ENCODE results near the gene LSAMP.

LSAMP gene

DNA sequence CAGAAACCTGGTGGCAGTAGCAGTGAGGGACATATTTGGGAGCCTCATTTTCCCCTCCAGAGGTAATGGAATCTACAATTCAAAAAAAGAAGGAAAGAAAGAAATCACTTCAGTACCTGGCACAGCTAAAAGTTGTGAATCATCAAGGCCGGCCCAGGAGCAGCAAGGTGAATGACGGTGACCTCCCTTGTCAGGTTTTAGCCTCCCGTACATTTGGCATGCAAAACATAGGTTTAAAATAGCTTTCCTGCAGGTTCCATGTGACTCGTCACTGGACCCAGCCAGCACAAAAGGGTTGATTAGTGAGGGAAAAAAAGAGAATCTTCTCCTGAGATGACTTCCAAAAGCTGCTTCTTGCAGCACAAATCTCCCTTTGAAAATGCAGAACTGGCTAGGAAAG, 394.2 kb downstream of the LSAMP start:
- no peak for DNase-seq (ENCODE audit: low read depth)

DNA sequence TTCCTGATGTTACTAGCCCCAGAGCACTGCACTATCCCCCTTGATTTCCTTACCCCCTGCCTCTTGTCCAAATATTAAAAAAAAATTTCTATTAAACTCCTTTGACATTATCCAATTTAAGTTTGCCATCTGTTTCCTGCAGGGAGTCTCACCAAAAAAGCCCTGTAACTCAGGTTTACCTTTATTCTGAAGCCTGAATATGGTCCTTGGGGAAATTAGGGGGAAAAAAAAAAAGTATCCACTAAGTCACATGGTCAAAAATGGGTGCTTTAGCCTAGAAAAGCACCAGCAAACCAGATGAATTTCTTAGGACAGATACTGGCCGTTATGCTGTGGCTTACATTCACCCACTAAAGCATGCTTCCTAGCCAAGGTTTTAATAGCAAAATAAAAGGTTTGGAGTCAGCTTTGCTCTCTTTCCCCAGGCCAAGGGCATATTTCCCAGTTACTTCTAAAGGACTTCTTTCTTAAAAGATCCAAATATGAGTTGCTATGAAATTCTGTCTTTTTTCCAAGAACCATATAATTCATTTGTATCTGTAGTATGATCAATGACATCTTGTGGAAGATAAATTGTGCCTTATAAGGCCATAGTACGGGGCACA, 394.9 kb downstream of the LSAMP start:
- DNase-seq (ENCODE audit: low read depth), result no peak

DNA sequence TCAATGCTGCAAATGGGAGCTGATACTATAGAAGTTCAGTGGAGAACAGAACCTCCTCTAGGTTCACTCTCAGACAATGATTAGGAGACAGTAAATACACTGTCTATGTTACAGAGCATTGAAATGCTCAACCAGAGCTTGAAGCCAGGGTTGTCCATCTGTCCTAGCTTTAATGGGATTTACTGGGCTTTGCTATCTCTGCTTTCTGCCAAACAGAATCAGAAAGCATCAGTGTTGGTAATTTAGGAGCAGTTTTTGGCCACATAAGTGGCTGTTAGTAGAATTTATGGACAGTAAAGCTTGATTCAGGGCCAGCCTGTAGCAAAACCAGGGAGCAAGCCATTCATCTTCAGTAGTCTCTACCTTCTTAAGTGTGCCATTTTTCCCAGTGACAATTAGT, 396.3 kb downstream of the LSAMP start:
- DNase-seq (ENCODE audit: low read depth), result no peak

DNA sequence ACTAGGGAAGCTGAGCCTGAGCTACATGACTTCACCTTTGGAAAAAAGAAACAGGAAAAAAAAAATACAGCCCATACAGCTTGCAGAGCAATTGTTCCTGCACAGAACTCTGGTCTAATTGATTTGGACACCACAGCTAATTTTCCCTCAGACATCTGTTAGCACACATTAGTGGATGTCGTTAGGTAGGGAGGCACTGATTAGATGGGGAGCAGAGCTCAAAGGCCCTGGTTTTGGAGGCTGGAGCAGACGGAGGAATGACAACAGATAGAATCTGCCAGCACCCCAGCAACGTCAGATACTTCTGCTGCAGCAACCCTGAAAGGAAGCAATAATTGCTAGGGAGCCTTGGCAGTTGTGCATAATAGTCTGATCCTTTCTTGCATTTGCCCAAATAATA, 398.9 kb downstream of the LSAMP start:
- DNase-seq (ENCODE audit: low read depth), result no peak

DNA sequence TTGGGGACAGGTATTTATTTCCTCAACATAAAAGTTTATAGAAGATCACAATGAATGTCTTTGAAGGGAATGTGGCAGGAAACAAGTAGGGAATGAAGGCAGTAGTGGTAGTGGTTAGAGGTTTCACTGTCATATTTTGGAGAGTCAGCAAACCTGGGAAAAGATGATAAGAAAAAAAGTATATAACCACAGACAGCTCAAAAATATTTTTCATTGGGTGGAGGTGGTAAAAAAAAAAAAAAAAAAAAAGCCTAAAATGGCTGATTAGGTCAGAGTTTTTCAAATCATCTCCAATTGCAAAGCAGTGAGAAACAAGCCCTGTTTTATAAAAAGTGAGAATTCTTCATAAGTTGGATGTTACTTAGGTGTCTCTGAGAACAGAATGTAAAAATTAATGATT, 400.0 kb downstream of the LSAMP start:
- DNase-seq (ENCODE audit: low read depth), result no peak

DNA sequence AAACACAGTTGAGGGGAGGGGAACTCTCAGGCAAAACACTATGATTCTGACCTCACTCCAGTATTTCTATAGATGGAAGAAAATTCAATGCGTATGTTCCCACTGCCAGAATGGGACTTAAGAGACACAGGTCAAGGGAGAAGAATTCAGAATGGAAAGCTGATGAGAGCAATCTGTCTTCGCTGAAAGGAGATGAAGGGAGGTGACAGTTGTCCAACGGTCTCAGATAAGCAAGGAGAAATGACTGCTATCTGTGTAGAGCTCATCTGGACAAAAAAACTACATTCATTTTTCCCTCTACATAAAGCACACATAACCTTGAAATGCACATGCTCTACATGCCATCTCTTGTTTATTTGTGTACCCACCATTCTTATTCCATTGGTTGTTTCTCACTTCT, 405.1 kb downstream of the LSAMP start:
- no peak for DNase-seq (ENCODE audit: low read depth)

DNA sequence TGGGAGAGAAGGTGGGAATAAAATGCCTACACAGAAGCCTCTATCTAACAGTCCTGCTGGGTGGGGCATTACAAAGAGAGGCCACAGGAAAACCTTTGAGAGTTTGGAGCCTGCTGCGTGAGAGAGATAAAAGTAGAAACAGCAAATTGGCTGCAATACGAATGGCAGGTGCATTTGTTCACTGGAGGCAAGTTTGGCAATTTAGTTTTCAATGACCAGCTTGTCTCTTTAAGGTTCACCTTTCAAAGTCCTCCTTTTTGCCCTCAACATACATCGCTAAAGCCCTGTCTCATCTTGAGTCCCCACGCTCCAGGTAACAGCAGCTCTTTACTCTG, 405.7 kb downstream of the LSAMP start:
- DNase-seq (ENCODE audit: low read depth), result no peak

DNA sequence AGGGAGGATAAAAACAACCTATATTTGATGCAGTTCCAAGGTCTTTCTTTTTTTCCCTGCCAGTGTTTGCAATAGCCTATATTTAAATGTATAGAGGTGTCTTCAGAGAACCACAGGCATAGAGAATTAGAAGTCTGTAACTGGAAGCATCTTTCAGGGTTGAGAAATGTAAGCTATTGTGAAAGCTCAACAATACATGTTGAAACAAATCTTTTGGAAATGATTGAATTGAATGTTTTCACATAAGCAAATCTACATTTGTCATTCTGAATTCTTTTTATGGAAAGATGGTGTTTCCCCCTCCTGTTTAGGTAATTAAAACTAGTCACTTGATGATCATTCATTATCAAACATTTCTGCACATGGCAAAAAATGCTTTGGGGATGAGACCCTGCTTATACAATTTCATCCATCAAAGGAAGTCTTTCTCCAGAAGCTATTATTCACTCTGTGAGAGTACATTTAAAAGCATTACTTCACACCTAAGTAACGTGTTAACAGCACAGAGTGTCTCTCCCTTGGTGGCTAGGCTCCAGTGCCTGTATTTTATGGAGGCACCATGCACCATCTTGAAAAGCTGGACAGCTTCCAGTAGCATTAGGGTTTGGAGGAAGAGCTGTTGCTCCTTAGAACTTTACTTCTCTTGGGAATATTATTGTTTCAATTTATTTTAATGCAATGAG, 406.2 kb downstream of the LSAMP start:
- DNase-seq (ENCODE audit: low read depth), result no peak

DNA sequence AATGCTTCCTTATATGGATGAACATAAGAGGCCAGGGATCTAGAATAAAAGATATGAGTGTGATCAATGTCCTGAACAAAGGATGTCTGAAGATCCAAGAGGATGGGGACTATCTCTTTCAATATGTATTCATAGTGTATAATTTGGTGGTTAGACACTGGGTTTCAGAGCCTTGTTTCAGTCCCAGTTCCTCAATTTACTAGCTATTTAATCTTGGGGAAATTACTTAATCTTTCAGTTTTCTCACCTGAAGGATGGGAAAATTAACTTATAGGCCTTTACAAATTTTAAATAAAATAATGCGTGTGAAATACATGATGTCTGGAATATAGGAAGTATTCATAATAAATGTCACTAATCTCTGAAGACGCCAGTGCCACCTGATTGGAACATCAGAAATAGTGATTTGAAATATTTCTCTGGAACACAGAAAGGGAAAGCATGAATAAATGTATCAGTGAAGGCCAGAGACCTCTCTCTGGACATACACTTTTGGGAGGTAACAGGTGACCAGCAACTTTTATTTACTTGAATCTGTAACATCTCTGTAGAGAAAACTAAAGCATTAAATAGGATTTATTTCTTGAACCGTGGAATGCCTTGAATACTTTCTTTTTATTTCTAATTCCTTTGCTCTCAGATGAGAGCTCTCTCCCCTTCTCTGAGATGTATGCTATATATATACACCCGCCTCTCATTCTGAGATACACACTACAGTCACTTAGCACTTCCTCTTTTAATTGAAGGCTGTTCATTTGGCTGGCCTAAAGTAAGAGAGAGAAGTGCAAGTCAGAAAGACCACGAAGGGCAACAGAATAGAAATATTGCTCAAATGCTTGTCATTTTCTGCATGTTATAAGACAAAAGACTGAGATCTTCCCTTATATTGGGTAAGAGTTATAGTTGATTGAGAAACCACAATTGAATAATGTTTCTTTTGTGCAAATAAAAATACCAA, 407.1 kb downstream of the LSAMP start:
- no peak for DNase-seq (ENCODE audit: low read depth)

DNA sequence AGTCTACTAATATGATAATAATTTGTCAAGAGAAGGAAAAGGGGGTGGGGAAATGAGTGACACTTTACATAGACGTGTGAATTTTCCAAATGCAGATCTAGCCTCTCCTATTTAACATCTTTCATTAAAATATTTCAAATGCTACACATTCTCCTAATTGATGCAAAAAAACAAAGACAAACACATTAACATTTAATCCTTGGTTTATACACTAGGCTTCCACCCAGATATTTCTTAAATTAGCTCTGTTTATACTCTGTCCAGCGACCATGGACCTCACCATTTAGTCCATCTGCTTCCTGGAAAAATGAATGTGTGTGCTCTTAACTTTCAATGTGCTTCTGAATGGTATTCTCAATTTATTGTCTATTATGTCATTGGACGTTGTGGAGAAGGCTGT, 409.9 kb downstream of the LSAMP start:
- DNase-seq (ENCODE audit: low read depth), result no peak

DNA sequence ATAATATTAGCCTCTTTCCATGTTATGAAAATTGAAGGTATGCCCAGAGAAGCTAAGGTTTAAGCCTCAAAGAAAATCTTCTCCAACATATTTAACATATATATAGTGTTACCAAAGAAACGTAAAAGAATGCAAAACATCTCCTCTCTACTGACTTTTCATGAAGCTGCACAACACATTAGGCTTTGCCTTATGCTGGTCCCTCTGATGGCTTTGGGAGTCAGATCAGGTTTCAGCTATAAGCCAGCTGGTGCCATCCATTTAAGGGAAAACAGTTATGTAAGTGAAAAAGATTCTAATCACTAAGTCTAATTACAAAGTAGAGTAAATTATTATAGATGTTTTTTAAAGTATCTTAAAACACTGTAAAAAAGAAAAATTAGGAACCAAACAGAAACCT, 410.5 kb downstream of the LSAMP start:
- DNase-seq (ENCODE audit: low read depth), result no peak

DNA sequence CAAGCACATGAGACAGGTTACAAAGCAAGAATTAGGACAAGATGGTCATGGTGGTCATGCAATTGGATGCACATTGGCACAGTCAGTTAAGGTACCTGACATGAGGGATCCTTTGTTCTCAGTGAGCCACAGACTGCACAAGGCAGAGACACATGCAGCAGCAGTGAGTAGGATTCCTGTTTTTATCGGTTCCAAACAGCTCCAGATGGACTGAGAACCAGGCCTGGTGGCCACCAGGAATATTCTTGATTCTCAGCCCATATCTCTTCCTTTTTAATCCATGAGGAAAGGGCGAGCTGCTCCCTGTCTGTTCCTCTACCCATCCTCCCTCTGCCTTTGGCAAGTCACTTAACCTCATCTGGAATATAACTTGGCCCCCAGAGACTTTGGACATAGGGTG, 411.2 kb downstream of the LSAMP start:
- no peak for DNase-seq (ENCODE audit: low read depth)

DNA sequence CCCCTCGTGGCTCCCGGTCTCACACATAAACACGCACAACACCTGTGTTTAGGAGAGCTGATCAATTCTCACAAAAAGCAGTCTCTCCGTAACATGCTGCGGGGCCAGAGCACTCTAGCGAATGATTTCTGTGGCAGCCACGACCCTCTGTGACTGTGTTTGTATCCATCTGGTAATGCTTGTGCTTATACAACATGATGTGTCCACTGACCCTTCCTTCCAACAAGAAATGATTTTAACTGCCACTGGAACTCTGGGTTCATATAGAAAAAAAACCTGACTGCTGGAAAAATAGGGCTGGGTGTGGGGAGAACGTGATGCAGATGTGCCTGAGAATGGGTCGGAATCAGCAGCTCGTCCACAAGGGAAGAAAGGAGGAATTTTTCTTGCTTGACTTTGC, 411.8 kb downstream of the LSAMP start:
- DNase-seq (ENCODE audit: low read depth), result no peak

DNA sequence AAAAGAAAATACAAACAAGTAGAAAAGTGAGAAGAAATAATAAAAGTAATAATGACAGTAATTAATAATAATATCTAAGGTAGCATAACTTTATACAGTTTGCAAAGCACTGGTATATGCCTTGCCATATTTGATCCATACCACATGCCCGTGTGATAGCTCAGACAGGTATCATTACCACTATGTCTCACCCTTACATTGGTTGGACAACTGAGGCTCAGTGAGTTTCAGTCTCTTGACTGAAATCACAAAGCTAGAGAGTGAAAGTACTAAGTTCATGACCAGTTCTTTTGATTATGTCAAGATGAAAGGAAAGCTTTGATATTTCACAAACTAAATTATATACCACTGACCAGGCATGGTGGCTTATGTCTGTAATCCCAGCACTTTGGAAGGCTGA, 413.1 kb downstream of the LSAMP start:
- DNase-seq (ENCODE audit: low read depth), result no peak

DNA sequence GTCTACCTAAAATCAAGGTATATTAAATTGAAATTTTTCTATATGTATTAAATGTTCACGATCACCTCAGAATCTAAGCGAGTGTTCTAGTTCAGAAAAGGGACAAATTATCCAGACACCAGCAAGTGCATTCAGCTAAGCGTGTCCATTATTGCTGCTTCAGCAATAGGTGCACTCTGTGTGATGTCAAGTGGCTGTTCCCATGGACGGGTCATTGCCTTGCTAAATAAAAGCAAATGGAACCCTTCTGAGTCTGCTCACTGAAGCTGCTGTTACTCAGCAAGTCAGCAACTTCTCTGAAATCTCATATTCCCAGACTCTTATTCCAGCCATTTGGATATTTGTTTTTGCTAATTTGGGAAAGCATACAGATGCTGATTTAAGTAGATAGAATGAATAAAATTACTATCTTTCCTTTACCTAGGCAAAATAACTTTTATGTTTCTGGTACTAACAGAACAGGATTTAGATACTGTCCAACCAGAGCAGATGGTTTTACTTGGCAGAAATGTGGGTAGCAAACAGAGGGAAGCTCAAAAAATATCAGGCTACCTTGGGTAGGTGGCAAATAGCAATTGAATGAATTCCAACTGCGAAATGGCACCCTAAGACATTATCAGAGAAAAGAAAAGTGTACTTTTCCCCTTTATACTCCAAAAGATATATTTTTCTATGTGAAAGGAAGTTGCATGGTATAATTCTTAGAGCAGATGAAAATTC, 415.0 kb downstream of the LSAMP start:
- no peak for DNase-seq (ENCODE audit: low read depth)

DNA sequence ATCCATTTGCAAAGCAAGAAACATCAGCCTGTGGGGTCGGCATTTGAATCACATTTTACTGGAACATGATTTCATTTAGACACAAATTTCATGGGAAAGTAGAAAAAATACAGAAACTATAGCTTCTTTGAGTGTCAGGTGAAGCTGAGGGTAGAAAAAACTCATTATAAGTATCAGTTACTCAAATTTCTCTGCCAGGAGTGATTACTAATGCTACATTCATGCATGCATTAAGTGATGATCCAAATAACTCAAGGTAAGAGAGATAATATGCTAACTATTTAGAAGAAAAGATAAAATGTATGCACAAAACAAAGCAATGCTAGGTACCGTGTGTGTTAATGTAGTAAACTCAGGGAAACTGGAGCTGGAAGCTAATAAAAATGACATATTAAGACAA, 416.0 kb downstream of the LSAMP start:
- no peak for DNase-seq (ENCODE audit: low read depth)

DNA sequence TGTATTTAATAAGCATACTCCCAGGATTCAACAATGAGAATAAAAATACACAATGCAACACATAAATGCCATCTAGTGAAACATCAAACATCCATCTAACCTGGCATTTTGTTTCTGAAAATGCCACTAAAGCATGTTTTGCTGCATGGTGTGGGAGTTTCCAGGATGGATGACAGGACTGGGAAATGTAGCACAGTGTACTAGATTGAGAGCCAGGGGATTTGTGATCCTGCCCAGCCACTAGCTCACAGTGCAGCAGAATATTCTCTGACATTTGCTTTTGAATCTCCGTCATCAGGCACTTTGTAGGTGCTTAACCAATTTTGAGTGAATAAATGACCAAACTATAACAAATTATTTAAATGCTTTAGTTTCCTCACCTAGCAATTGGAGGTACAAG, 417.1 kb downstream of the LSAMP start:
- DNase-seq (ENCODE audit: low read depth), result no peak

DNA sequence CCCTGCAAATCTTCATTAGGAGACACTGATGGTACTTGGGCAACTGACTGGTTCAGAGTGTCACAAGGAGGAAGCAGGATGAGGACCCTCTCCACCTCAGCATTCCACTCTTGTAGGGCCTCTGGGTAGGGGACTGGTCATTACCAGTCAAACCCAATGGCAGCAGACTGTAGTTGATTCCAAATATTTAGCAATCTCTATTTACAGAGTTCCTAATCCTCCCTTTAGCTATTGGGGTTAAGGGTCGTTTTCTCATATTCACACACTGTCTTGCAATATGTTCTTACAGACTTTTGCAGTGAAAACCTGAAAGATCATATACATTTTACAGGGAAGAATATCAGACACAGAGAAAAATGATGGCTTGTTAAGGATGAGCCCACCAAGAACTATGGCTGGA, 424.3 kb downstream of the LSAMP start:
- no peak for DNase-seq (ENCODE audit: low read depth)

DNA sequence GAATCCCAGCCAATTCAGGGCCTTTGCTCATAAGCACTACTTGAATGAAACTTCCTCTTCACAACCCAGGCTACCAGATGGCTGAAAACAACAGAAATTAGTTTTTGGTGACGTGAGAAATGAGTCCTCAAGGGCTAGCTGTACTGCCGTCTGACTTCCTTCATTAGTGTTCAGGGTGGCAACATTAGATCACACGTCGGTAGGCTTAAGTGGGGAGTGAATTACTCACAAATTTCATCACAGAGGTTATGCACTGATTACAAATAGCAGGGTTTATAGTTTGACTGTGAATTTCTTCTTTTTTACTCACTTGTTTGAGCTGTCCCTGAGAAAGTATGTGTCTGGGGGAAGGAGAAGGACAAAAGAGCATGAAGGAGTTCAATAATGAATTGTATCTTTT, 424.8 kb downstream of the LSAMP start:
- DNase-seq (ENCODE audit: low read depth), result peak; percentile 41

DNA sequence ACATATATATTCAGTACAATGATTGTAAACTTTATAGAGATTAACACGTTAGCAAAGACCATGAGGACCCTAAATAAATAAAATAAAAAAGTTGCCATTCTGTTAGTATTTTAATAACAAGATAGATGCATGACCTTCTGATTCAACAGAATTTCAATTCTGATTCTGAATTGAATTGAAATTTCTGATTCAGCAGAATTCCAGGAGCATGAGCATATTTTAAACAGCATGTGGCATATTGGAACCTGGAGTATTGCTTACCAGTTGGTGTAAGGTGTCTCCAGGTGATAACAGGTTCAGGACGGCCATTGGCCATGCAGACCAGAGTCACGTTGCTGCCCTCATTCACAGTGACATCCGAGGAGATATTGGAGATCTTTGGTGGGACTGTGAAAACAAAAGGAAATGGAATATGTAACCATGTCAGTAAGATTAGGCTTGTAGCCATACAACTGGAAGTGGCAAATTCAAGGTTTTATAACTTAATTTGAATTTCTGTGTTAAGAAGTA, 426.0 kb downstream of the LSAMP start:
- peak; percentile 24 for DNase-seq (ENCODE audit: low read depth)

DNA sequence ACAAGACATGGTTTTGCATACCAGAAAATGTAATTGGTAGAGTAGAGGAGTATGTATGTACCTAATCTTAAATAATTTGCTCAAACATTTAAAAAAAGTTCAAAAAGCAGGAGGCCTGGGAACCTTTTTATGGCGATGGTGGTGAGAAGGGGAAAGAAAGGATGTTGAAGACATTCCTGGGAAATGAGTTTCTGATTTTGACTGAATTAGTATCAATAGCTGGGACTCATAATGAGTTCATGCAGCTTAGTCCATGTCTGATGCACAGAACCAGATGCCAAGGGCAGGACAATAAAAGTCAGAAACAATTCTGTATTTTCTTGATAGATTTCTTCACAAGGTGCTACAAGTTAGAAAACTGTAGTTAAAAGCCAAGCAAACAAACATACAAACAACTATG, 426.6 kb downstream of the LSAMP start:
- peak; percentile 88 for DNase-seq (ENCODE audit: low read depth)

DNA sequence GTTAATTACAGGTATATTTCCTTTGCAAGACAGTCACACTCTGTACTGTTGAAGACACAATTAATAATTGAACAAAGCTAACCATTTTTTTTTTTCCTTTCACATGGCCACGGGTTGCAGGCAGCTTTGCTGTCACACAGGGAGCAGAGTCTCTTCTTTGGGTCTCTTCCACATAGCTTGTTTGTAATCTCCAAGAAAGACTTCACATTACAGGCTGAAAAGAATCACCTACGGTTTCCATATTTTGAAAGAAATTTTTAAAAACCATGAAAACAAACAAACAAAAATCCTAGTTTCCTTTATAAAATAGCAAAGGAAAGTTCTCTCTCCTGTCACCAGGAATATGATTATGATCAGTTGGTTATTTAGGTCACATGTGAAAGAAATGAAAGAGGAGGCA, 429.4 kb downstream of the LSAMP start:
- no peak for DNase-seq (ENCODE audit: low read depth)

Measured in ELR (cell line).